ENCODE results near the gene GPRC5A.

DNA sequence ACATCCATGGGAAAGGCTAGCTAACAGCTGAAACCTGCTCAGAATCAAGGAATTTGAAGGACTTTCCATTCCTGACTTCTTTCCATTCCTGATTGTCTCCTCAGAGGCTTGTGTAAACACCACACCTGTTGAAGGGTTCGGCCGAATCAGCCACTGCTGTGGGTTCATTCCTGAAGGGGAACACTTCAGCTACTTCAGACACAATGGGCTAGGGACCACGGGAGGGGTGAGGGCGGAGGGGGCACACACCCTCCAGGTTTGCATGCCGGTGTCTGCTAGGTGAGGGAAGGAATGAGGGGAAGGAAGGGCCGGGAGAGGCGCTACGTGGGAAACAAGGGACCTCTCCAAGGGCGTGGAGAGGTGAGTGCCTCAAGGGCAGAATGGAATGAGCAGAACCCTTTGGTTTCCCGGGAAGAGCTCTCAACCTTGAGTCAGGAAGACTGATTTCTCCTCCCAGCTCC lies 1.3 kb downstream of the GPRC5A start:
- TF ChIP-seq EZH2 (IDR thresholded peaks at IDR 0.05; ENCODE audit: low read depth, unreplicated experiment): no peak
- TF ChIP-seq, protein P1, sequence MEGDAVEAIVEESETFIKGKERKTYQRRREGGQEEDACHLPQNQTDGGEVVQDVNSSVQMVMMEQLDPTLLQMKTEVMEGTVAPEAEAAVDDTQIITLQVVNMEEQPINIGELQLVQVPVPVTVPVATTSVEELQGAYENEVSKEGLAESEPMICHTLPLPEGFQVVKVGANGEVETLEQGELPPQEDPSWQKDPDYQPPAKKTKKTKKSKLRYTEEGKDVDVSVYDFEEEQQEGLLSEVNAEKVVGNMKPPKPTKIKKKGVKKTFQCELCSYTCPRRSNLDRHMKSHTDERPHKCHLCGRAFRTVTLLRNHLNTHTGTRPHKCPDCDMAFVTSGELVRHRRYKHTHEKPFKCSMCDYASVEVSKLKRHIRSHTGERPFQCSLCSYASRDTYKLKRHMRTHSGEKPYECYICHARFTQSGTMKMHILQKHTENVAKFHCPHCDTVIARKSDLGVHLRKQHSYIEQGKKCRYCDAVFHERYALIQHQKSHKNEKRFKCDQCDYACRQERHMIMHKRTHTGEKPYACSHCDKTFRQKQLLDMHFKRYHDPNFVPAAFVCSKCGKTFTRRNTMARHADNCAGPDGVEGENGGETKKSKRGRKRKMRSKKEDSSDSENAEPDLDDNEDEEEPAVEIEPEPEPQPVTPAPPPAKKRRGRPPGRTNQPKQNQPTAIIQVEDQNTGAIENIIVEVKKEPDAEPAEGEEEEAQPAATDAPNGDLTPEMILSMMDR (conservative IDR thresholded peaks at IDR 0.05; ENCODE audit: low read depth in 2 of 2): no peak
- TF ChIP-seq, protein P2, sequence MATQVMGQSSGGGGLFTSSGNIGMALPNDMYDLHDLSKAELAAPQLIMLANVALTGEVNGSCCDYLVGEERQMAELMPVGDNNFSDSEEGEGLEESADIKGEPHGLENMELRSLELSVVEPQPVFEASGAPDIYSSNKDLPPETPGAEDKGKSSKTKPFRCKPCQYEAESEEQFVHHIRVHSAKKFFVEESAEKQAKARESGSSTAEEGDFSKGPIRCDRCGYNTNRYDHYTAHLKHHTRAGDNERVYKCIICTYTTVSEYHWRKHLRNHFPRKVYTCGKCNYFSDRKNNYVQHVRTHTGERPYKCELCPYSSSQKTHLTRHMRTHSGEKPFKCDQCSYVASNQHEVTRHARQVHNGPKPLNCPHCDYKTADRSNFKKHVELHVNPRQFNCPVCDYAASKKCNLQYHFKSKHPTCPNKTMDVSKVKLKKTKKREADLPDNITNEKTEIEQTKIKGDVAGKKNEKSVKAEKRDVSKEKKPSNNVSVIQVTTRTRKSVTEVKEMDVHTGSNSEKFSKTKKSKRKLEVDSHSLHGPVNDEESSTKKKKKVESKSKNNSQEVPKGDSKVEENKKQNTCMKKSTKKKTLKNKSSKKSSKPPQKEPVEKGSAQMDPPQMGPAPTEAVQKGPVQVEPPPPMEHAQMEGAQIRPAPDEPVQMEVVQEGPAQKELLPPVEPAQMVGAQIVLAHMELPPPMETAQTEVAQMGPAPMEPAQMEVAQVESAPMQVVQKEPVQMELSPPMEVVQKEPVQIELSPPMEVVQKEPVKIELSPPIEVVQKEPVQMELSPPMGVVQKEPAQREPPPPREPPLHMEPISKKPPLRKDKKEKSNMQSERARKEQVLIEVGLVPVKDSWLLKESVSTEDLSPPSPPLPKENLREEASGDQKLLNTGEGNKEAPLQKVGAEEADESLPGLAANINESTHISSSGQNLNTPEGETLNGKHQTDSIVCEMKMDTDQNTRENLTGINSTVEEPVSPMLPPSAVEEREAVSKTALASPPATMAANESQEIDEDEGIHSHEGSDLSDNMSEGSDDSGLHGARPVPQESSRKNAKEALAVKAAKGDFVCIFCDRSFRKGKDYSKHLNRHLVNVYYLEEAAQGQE (IDR thresholded peaks at IDR 0.05; ENCODE audit: unreplicated experiment): no peak
- no peak for TF ChIP-seq CREB1 (CRISPR knock-in tag; IDR thresholded peaks at IDR 0.05; ENCODE audit: low read depth)
- TF ChIP-seq POLR2AphosphoS5 (IDR thresholded peaks at IDR 0.05; ENCODE audit: low read depth): no peak

All from GM23338 (cell line).